ENCODE results near the gene F2. TPM values are rescaled to one million over a fixed set of nuclear protein-coding genes. Genes with fewer than 3 reads are reported as not detected.

Gene F2
- total and polyA plus RNA-seq, 2 of the 13 experiments (the other 11 are each of a cell fraction or from before 2014, with no cell fraction given) = 330 to 801 TPM

DNA sequence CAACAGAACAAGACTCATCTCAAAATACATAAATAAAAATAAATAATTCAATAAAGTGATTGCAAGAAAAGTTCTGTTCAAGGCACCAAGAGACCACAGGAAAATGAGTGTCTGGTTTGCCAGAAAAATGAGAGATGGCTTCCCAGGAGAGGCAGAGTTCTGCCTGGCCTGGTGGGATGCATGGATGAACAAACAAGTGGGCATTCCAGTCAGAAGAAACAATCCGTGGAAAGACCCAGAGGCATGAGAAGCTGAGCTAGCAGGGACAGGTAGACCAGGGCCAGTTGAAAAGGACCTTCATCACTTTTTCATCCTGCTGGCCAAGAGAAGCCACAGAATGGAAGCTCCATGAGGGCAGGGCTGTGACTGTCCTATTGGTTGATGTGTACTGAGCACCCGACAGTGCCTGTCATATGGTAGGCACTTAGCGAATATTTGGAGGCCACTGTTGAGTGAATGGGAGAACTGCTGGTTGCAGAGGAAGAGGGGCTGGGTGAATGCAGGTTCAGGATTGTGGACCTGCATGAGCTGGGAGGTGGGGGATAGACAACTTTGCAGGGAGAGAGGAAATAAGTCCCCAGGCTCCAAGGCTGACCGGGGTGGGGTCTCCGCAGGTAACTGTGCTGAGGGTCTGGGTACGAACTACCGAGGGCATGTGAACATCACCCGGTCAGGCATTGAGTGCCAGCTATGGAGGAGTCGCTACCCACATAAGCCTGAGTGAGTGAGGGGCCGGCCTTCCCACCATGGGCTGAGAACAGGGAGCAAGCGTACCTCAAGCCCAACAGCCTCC is 3.7 kb downstream of the F2 start (continued):
- TF ChIP-seq ZNF318 (CRISPR knock-in tag; IDR thresholded peaks at IDR 0.05) = 0 out of 2 replicates have a peak, but pooled peaks have one; percentile 43
- no peak for TF ChIP-seq NFYC (CRISPR knock-in tag; IDR thresholded peaks at IDR 0.05)
- TF ChIP-seq, protein P1, sequence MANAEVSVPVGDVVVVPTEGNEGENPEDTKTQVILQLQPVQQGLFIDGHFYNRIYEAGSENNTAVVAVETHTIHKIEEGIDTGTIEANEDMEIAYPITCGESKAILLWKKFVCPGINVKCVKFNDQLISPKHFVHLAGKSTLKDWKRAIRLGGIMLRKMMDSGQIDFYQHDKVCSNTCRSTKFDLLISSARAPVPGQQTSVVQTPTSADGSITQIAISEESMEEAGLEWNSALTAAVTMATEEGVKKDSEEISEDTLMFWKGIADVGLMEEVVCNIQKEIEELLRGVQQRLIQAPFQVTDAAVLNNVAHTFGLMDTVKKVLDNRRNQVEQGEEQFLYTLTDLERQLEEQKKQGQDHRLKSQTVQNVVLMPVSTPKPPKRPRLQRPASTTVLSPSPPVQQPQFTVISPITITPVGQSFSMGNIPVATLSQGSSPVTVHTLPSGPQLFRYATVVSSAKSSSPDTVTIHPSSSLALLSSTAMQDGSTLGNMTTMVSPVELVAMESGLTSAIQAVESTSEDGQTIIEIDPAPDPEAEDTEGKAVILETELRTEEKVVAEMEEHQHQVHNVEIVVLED (CRISPR knock-in tag; IDR thresholded peaks at IDR 0.05; ENCODE audit: borderline replicate concordance) = no peak
- TF ChIP-seq ISL2 (CRISPR knock-in tag; IDR thresholded peaks at IDR 0.05) = no peak
- no peak for TF ChIP-seq NONO (IDR thresholded peaks at IDR 0.05)
- no peak; the same call in 1 of the 2 replicates for TF ChIP-seq NONO (CRISPR knock-in tag; conservative IDR thresholded peaks at IDR 0.05)
- TF ChIP-seq ZNF33B (CRISPR knock-in tag; IDR thresholded peaks at IDR 0.05) = 0 out of 2 replicates have a peak, but pooled peaks have one; percentile 34
- TF ChIP-seq SRSF1 (optimal IDR thresholded peaks at IDR 0.05; ENCODE audit: low read depth, low read length) = no peak
- TF ChIP-seq RXRA (CRISPR knock-in tag; IDR thresholded peaks at IDR 0.05) = no peak
- no peak for TF ChIP-seq ZNF362 (CRISPR knock-in tag; IDR thresholded peaks at IDR 0.05; ENCODE audit: borderline replicate concordance)
- TF ChIP-seq MEIS2 (CRISPR knock-in tag; IDR thresholded peaks at IDR 0.05) = no peak
- TF ChIP-seq POLR2A (IDR thresholded peaks at IDR 0.05; ENCODE audit: insufficient read depth in 1 of 2, low read depth in 2 of 2, low read length in 2 of 2) = peak in 1 of 2 experiments; percentile 64; a peak in 1 of 4 replicates
- no peak for TF ChIP-seq AKNA (CRISPR knock-in tag; IDR thresholded peaks at IDR 0.05; ENCODE audit: borderline replicate concordance)
